Right atrium auricular region (tissue), 2 donors: ENCODE data around the gene ODAD2. TPM values are rescaled to one million over a fixed set of nuclear protein-coding genes. Genes with fewer than 3 reads are reported as not detected.

Source experiments
- DNase-seq: peaks from one replicate; pipeline ENCODE4 v3.0.0-alpha.2; 2019; ENCODE audit warnings: low spot score
- H3K27ac ChIP-seq, 2 donors: fragments of 200-600 bp; sonication (generic); 1 replicate in 1 of 2; 2 replicates in 1 of 2; pipeline ENCODE4 v1.5.1; 2016 to 2019
- H3K27me3 ChIP-seq, 2 donors: fragments of 200-600 bp; sonication (generic); one replicate each; pipeline versions ENCODE4 v1.5.1 to v1.6.0; 2017 to 2019
- H3K36me3 ChIP-seq: fragments of 200-600 bp; sonication (generic); one replicate; pipeline ENCODE4 v1.5.1; 2016
- H3K4me1 ChIP-seq, 2 donors: fragments of 200-600 bp; sonication (generic); one replicate each; pipeline versions ENCODE4 v1.5.1 to v1.6.0; 2017 to 2019
- H3K4me3 ChIP-seq, 2 donors: fragments of 200-600 bp; sonication (generic); 1 replicate in 1 of 2; 2 replicates in 1 of 2; pipeline ENCODE4 v1.5.1; 2017 to 2019; ENCODE audit warnings: mild to moderate bottlenecking in 1 of 2, moderate library complexity in 1 of 2
- H3K9me3 ChIP-seq, 2 donors: fragments of 200-600 bp; sonication (generic); one replicate each; pipeline ENCODE4 v1.5.1; 2019
- total RNA-seq, 2 donors: library from RNA; depleted of rRNA; stranded (reverse); fragments of >200 nt; gene quantifications; one replicate each; pipeline ENCODE4 v1.1.0, GENCODE V29; 2016
- TF ChIP-seq, protein P1 (sequence below), 2 donors: fragments of 200-600 bp; sonication (generic); IDR thresholded peaks; one replicate each; pipeline ENCODE4 v1.5.1; 2019; ENCODE audit warnings: antibody characterized with exemption in 2 of 2

ODAD2 gene
- total RNA-seq, 2 donors from 2014 or later: 0.08 to 0.15 TPM

DNA sequence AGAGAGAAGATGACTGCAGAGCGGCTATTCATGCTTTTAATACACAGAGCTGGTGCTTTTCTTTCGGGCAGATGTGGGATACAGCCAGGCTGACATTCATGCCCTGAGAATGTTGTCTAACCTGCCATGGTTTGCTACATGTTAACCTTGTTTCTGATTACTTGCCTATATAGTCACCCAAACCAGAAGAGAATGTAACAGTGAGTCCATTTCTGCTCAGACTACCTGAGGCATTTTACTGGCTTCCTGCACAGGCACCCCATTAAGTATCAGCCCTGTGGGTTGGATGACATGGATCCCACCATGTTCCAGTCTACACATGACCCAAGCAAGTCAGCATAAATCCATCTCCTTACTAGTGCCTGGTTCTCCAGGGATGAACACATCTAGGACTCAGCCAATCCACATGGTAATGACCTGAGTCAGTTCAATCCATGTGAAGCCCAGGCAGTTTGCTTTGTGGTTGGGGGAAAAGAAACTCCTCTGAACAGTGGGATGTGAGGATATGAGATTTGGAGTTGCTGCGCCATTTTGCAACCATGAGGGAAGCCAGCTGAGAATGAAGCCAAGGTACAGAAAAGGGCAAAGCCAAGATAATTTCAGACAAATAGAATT, 197.6 kb downstream of the ODAD2 start:
- no peak for DNase-seq
- no peaks in the 10 kb centered on the region for H3K27me3 ChIP-seq
- no peaks in the 10 kb centered on the region for H3K4me1 ChIP-seq
- H3K36me3 ChIP-seq: no peaks in the 10 kb centered on the region
- no peak overlapping the region for H3K27ac ChIP-seq
- H3K9me3 ChIP-seq: no peaks in the 10 kb centered on the region
- TF ChIP-seq, protein P1, sequence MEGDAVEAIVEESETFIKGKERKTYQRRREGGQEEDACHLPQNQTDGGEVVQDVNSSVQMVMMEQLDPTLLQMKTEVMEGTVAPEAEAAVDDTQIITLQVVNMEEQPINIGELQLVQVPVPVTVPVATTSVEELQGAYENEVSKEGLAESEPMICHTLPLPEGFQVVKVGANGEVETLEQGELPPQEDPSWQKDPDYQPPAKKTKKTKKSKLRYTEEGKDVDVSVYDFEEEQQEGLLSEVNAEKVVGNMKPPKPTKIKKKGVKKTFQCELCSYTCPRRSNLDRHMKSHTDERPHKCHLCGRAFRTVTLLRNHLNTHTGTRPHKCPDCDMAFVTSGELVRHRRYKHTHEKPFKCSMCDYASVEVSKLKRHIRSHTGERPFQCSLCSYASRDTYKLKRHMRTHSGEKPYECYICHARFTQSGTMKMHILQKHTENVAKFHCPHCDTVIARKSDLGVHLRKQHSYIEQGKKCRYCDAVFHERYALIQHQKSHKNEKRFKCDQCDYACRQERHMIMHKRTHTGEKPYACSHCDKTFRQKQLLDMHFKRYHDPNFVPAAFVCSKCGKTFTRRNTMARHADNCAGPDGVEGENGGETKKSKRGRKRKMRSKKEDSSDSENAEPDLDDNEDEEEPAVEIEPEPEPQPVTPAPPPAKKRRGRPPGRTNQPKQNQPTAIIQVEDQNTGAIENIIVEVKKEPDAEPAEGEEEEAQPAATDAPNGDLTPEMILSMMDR (IDR thresholded peaks at IDR 0.05): no peak
- H3K4me3 ChIP-seq: no peak overlapping the region

DNA sequence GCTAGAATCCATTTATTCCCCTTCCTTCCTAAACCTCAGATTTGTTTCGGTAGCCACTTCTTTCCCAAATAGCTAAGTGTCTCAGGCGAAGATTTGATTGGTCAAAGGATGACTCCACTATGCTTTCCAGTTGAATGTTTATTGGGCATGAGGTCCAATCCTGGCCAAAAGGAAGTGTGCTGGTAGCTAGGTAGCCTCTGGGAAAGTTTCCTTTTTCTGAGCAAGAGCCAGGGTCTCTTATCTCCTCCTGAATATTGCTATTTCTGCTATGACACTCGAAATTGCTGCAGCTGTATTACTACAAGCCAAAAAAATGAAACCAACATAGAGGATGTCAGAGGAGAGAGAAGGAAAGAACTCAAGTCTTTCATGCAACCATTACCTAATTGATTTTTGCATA, 199.8 kb downstream of the ODAD2 start:
- no peaks in the 10 kb centered on the region for H3K27me3 ChIP-seq
- H3K36me3 ChIP-seq: no peaks in the 10 kb centered on the region
- TF ChIP-seq, protein P1 (IDR thresholded peaks at IDR 0.05): no peak
- H3K9me3 ChIP-seq: no peaks in the 10 kb centered on the region
- no peak overlapping the region for H3K27ac ChIP-seq
- no peak overlapping the region for H3K4me3 ChIP-seq
- DNase-seq: no peak
- H3K4me1 ChIP-seq: no peaks in the 10 kb centered on the region

DNA sequence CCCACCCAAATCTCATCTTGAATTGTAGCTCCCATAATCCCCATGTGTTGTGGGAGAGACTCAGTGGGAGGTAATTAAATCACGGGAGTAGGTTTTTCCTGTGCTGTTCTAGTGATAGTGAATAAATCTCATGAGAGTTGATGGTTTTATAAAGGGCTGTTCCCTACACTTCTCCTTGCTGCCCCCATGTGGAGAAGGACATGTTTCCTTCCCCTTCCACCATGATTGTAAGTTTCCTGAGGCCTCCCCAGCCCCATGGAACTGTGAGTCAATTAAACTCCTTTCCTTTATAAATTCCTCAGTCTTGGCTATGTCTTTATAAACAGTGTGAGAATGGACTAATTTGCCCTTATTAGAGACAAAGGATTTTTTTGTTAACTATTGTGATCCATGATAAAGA, 204.7 kb downstream of the ODAD2 start:
- Histone ChIP-seq H3K9me3 (no peaks in the 10 kb centered on the region), H3K27ac (no peak overlapping the region), H3K36me3 (no peaks in the 10 kb centered on the region), H3K4me3 (no peak overlapping the region), H3K4me1 (no peaks in the 10 kb centered on the region), H3K27me3 (no peaks in the 10 kb centered on the region)
- TF ChIP-seq, protein P1 (IDR thresholded peaks at IDR 0.05): no peak
- DNase-seq: no peak

DNA sequence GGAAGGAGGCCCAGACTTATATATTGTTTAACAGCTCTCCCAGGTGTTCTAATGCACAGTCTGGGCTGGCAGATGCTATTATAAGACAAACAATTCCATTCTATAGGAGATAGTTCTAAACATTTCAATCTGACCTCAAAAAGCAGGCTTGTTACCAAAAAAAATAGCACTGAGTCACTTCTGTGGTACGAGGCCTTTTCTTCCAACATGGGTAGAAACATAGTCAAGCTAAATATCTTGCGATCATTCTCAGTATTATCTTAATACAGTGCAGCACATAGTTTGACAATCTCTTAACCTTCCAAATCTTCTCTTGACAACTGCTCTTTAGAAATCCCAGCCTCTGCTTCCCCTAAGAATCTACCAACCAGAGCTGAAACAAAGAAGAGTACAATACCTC, 206.7 kb downstream of the ODAD2 start:
- H3K9me3 ChIP-seq: no peaks in the 10 kb centered on the region
- H3K27ac ChIP-seq: no peak overlapping the region
- no peaks in the 10 kb centered on the region for H3K27me3 ChIP-seq
- DNase-seq: no peak
- no peaks in the 10 kb centered on the region for H3K4me1 ChIP-seq
- TF ChIP-seq, protein P1 (IDR thresholded peaks at IDR 0.05): no peak
- H3K4me3 ChIP-seq: no peak overlapping the region
- no peaks in the 10 kb centered on the region for H3K36me3 ChIP-seq

DNA sequence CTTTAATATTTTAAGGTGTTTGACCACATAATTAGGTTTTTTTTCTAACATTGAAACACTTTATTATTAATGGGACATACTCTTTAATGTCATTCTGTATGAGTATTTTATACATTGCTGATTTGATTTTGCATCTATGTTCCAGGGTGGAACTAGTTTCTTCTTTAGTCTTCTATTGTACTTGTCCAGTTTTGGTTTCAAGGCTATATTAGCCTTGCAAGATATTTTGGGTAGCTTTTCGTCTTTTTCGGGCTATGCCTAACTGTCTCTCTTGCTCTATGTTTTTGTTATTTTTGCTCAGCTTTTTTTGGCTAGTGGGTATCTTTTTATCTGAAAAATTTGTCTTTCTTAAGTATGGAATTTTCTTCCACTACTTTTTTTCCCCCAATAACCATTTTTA, 214.6 kb downstream of the ODAD2 start:
- Histone ChIP-seq H3K36me3 (no peaks in the 10 kb centered on the region), H3K27ac (no peak overlapping the region), H3K27me3 (no peaks in the 10 kb centered on the region), H3K9me3 (peaks cover 0 to 8% of the 10 kb centered on the region in 2 donors), H3K4me1 (no peaks in the 10 kb centered on the region), H3K4me3 (no peak overlapping the region)
- DNase-seq: no peak
- TF ChIP-seq, protein P1 (IDR thresholded peaks at IDR 0.05): no peak

DNA sequence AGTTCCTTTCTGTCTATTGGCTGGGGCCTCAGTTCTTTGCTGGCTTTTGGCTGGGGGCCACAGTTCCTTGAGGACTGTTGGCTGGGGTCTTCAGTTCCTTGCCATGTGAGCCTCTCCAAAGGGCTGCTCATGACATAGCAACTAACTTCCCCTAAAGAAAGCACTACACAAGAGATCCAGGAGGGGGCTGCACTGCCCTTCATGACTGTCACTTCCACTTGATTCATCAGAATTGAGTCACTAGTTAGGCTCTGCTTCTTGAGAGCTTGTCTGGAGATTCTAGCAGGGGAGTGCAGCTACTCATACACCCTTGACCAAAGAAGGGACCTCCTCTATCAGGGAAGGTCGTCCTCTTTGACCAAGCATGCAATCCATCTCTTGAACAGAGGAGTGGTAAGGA, 215.2 kb downstream of the ODAD2 start:
- TF ChIP-seq, protein P1 (IDR thresholded peaks at IDR 0.05): peak in 1 of 2 donors; percentile 42
- no peaks in the 10 kb centered on the region for H3K36me3 ChIP-seq

More for the DNA sequence above, 215.2 kb downstream of the ODAD2 start:
- Histone ChIP-seq H3K9me3 (peaks cover 0 to 8% of the 10 kb centered on the region in 2 donors), H3K4me3 (no peak overlapping the region), H3K27me3 (no peaks in the 10 kb centered on the region), H3K27ac (no peak overlapping the region), H3K4me1 (no peaks in the 10 kb centered on the region)
- no peak for DNase-seq
